ENCODE results near the gene FAM50B. TPM values are rescaled to one million over a fixed set of nuclear protein-coding genes. Genes with fewer than 3 reads are reported as not detected.

The FAM50B gene
- total and polyA plus RNA-seq, 2 of the 13 experiments (the other 11 are each of a cell fraction or from before 2014, with no cell fraction given) = 0.05 TPM; not detected in 1

DNA sequence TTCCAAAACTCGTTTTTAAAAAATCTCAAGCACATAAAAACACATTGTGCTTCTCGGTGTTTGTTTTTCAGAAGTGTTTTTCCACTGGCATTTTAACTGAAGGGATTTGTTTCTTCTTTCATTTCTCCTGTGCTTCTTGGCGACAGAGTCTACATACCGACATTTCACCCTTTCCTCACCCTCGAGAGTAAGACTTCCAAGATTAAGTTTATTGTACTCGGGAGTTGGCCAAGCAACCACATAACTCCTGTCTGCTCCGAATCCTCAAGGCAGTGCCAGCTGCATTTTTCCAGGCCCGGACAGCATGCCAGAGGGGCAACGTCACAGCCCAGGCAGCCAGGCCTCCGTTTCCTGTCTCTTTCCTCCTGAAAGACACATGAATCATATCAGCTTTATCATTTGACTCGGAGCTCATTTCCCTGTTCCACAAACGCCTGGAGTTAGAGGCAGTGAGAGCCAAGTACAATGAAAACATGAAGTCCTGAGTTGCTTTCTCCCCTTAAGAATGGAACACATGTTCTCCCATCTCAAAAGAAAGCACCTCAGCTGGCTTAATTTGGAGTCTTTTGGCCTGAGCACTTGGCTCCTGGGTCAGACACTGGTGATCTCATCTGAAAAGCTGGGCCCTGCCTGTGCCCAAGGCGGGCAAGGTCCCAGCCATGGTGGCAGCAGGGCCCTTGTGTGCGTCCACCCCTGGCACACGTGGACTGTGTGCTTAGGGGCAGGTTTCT is 23.2 kb upstream of the FAM50B start (continued):
- TF ChIP-seq, protein P1, sequence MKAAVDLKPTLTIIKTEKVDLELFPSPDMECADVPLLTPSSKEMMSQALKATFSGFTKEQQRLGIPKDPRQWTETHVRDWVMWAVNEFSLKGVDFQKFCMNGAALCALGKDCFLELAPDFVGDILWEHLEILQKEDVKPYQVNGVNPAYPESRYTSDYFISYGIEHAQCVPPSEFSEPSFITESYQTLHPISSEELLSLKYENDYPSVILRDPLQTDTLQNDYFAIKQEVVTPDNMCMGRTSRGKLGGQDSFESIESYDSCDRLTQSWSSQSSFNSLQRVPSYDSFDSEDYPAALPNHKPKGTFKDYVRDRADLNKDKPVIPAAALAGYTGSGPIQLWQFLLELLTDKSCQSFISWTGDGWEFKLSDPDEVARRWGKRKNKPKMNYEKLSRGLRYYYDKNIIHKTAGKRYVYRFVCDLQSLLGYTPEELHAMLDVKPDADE (CRISPR knock-in tag; IDR thresholded peaks at IDR 0.05) = no peak
- TF ChIP-seq TCF7 (IDR thresholded peaks at IDR 0.05; ENCODE audit: low read depth) = no peak
- no peak for TF ChIP-seq GZF1 (CRISPR knock-in tag; IDR thresholded peaks at IDR 0.05)
- TF ChIP-seq, protein P2, sequence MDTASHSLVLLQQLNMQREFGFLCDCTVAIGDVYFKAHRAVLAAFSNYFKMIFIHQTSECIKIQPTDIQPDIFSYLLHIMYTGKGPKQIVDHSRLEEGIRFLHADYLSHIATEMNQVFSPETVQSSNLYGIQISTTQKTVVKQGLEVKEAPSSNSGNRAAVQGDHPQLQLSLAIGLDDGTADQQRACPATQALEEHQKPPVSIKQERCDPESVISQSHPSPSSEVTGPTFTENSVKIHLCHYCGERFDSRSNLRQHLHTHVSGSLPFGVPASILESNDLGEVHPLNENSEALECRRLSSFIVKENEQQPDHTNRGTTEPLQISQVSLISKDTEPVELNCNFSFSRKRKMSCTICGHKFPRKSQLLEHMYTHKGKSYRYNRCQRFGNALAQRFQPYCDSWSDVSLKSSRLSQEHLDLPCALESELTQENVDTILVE (CRISPR knock-in tag; IDR thresholded peaks at IDR 0.05) = 0 out of 2 replicates have a peak, but pooled peaks have one; percentile 18
- peak; percentile 15 for TF ChIP-seq XRCC5 (optimal IDR thresholded peaks at IDR 0.05; ENCODE audit: low read length)
- TF ChIP-seq ZNF577 (CRISPR knock-in tag; IDR thresholded peaks at IDR 0.05; ENCODE audit: borderline replicate concordance, low read depth) = no peak
- no peak for TF ChIP-seq FOXC1 (CRISPR knock-in tag; IDR thresholded peaks at IDR 0.05; ENCODE audit: borderline replicate concordance)
- TF ChIP-seq, protein P3, sequence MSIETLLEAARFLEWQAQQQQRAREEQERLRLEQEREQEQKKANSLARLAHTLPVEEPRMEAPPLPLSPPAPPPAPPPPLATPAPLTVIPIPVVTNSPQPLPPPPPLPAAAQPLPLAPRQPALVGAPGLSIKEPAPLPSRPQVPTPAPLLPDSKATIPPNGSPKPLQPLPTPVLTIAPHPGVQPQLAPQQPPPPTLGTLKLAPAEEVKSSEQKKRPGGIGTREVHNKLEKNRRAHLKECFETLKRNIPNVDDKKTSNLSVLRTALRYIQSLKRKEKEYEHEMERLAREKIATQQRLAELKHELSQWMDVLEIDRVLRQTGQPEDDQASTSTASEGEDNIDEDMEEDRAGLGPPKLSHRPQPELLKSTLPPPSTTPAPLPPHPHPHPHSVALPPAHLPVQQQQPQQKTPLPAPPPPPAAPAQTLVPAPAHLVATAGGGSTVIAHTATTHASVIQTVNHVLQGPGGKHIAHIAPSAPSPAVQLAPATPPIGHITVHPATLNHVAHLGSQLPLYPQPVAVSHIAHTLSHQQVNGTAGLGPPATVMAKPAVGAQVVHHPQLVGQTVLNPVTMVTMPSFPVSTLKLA (IDR thresholded peaks at IDR 0.05) = no peak
- no peak for TF ChIP-seq HOXA3 (CRISPR knock-in tag; IDR thresholded peaks at IDR 0.05)
- TF ChIP-seq THAP11 (CRISPR knock-in tag; IDR thresholded peaks at IDR 0.05) = no peak
- no peak for TF ChIP-seq NFRKB (IDR thresholded peaks at IDR 0.05)
- TF ChIP-seq, protein P4, sequence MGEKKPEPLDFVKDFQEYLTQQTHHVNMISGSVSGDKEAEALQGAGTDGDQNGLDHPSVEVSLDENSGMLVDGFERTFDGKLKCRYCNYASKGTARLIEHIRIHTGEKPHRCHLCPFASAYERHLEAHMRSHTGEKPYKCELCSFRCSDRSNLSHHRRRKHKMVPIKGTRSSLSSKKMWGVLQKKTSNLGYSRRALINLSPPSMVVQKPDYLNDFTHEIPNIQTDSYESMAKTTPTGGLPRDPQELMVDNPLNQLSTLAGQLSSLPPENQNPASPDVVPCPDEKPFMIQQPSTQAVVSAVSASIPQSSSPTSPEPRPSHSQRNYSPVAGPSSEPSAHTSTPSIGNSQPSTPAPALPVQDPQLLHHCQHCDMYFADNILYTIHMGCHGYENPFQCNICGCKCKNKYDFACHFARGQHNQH (CRISPR knock-in tag; IDR thresholded peaks at IDR 0.05) = no peak
- TF ChIP-seq SUZ12 (IDR thresholded peaks at IDR 0.05; ENCODE audit: low read depth, low read length) = no peak
- no peak for TF ChIP-seq BRCA1 (CRISPR knock-in tag; IDR thresholded peaks at IDR 0.05)
- no peak for TF ChIP-seq PRPF4 (IDR thresholded peaks at IDR 0.05; ENCODE audit: low read depth, low read length, poor library complexity, severe bottlenecking)
- TF ChIP-seq, protein P5, sequence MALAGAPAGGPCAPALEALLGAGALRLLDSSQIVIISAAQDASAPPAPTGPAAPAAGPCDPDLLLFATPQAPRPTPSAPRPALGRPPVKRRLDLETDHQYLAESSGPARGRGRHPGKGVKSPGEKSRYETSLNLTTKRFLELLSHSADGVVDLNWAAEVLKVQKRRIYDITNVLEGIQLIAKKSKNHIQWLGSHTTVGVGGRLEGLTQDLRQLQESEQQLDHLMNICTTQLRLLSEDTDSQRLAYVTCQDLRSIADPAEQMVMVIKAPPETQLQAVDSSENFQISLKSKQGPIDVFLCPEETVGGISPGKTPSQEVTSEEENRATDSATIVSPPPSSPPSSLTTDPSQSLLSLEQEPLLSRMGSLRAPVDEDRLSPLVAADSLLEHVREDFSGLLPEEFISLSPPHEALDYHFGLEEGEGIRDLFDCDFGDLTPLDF (CRISPR knock-in tag; IDR thresholded peaks at IDR 0.05) = no peak
- TF ChIP-seq ASH2L (IDR thresholded peaks at IDR 0.05; ENCODE audit: insufficient read length, low read depth, low read length) = peak; percentile 81
- TF ChIP-seq SOX13 (IDR thresholded peaks at IDR 0.05) = no peak
- no peak for TF ChIP-seq SOX13 (CRISPR knock-in tag; conservative IDR thresholded peaks at IDR 0.05 in 1 of 2, IDR thresholded peaks at IDR 0.05 in 1 of 2)
- no peak for TF ChIP-seq PHF21A (CRISPR knock-in tag; IDR thresholded peaks at IDR 0.05)
- TF ChIP-seq, protein P6, sequence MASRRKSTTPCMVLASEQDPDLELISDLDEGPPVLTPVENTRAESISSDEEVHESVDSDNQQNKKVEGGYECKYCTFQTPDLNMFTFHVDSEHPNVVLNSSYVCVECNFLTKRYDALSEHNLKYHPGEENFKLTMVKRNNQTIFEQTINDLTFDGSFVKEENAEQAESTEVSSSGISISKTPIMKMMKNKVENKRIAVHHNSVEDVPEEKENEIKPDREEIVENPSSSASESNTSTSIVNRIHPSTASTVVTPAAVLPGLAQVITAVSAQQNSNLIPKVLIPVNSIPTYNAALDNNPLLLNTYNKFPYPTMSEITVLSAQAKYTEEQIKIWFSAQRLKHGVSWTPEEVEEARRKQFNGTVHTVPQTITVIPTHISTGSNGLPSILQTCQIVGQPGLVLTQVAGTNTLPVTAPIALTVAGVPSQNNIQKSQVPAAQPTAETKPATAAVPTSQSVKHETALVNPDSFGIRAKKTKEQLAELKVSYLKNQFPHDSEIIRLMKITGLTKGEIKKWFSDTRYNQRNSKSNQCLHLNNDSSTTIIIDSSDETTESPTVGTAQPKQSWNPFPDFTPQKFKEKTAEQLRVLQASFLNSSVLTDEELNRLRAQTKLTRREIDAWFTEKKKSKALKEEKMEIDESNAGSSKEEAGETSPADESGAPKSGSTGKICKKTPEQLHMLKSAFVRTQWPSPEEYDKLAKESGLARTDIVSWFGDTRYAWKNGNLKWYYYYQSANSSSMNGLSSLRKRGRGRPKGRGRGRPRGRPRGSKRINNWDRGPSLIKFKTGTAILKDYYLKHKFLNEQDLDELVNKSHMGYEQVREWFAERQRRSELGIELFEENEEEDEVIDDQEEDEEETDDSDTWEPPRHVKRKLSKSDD (CRISPR knock-in tag; IDR thresholded peaks at IDR 0.05; ENCODE audit: low read depth) = no peak
- TF ChIP-seq SNRNP70 (IDR thresholded peaks at IDR 0.05; ENCODE audit: low read depth, low read length) = no peak

Measured in HepG2 (cell line).